Medulla oblongata (tissue), 1 donor: ENCODE measurements around the gene ZNF80.
"Not testable (repeated sequence)": the region's sequence is repeated elsewhere in the genome, so short reads cannot be mapped to it uniquely, and the experiment has no call there.

Experiments used
- DNase-seq: peaks from one replicate; pipeline ENCODE4 v3.0.0-alpha.2; 2015; ENCODE audit errors: extremely low spot score

The ZNF80 gene

GRCh38 chr3:114237478-114237877 lies at the start of gene ZNF80:
ZNF80 (minus strand) TSS chr3:114237578; CDS start chr3:114237074, 504 bp downstream.
- DNase-seq = not testable (repeated sequence)

GRCh38 chr3:114286266-114286665 lies 48.9 kb upstream of the ZNF80 start:
- DNase-seq = no peak

- DNase-seq = no peak
These were observed 48.4 kb upstream of the ZNF80 start for GRCh38 chr3:114285648-114286230.

GRCh38 chr3:114284644-114285043 lies 47.3 kb upstream of the ZNF80 start:
- no peak for DNase-seq

DNA sequence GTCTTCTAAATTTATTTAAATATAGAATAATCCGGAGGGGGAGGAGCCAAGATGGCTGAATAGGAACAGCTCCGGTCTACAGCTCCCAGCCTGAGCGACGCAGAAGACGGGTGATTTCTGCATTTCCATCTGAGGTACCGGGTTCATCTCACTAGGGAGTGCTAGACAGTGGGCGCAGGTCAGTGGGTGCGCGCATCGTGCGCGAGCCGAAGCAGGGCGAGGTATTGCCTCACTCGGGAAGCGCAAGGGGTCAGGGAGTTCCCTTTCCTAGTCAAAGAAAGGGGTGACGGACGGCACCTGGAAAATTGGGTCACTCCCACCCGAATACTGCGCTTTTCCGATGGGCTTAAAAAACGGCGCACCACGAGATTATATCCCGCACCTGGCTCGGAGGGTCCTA lies 39.5 kb upstream of the ZNF80 start:
- DNase-seq = not testable (repeated sequence)

DNA sequence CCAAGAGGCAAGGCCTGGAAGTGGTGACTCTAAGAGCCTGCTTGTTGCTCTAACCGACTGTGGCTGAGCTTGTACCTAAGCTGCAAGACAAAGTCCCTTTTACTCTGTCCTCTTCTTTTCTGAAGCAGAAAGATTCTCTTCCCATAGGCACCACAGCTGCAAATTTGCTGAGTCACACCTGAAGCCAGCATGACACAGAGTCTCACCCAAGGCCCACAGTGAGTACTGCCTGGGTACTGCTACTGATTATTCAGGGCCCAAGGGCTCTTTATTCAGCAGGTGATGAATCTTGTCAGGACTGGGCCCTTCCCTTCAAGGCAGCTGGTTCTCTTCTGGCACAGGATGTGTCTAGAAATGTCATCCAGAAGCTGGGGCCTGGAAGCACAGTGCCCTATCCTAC lies 37.6 kb upstream of the ZNF80 start:
- DNase-seq = no peak

GRCh38 chr3:114272271-114272670 lies 34.9 kb upstream of the ZNF80 start:
- DNase-seq = no peak

GRCh38 chr3:114270019-114270418 lies 32.6 kb upstream of the ZNF80 start:
- no peak for DNase-seq

- DNase-seq = no peak
These were observed 22.8 kb upstream of the ZNF80 start for GRCh38 chr3:114260152-114260551.

DNA sequence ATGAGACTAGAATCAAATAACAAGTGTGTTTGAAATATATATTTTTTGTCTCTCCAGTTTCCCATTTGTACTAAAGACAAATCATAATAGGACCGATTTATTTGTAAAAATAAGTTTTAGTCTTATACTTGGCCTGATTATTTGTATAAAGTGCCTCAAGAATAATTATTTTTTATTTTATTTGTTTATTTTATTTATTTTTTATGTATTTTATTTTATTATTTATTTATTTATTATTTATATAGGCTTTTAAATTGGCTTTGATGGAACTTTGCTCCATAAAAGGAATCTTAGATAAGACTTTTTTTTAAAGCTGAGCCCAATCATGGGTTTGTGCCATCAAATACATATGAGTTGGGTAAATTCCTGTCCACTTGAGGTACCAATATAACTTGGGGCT lies 22.2 kb upstream of the ZNF80 start:
- no peak for DNase-seq

- no peak for DNase-seq
These were observed 16.1 kb upstream of the ZNF80 start for GRCh38 chr3:114253505-114253904.

GRCh38 chr3:114252954-114253353 lies 15.6 kb upstream of the ZNF80 start:
- DNase-seq = no peak

DNA sequence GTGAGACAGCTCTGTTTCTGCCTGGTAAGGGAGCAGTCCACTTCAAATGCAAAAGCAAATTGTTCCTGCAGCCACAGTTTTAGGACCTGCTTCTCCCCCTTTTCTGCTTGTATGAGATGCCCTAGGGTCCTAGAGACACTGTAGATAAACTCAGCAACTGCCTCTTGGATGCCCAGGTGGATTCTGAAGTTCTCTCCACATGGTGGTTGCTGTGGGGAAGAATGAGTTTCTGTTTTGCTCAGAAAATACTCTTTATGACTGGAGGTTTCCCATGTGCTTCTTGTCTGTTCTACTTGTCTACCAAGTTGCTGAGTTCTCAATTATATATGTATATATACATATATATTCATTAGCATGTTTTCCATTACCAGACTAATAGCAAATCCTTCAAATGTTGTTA lies 5.6 kb upstream of the ZNF80 start:
- DNase-seq = no peak

DNA sequence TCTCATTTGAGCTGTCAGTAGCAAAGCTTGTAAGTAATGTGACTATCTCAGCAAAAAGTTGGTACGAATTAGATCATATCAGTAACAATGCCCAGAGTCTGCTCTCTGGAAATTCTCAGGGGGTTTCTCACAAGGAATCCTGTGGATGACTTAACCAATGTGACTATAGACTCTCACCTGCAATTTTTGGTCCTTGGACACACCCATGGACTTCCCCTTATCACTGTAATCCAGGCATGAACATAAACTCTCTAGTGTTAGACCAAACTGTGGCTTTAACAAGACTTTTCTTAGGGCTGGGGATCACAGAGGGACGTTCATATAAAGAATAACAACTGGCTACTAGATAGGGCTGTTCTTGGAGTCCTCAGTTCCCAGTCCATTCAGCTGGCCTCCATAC lies 3.9 kb upstream of the ZNF80 start:
- no peak for DNase-seq

DNA sequence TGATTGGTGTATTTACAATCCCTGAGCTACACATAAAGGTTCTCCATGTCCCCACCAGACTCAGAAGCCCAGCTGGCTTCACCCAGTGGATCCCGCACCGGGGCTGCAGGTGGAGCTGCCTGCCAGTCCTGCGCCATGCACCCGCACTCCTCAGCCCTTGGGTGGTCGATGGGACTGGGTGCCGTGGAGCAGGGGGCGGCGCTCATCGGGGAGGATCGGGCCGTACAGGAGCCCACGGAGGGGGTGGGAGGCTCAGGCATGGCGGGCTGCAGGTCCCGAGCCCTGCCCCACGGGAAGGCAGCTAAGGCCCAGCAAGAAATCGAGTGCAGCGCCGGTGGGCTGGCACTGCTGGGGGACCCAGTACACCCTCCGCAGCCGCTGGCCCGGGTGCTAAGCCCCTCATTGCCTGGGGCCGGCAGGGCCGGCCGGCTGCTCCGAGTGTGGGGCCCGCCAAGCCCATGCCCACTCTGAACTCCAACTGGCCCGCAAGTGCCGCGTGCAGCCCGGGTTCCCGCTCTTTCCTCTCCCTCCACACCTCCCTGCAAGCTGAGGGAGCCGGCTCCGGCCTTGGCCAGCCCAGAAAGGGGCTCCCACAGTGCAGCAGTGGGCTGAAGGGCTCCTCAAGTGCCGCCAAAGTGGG lies 888 bp upstream of the ZNF80 start:
- DNase-seq = not testable (repeated sequence)

DNA sequence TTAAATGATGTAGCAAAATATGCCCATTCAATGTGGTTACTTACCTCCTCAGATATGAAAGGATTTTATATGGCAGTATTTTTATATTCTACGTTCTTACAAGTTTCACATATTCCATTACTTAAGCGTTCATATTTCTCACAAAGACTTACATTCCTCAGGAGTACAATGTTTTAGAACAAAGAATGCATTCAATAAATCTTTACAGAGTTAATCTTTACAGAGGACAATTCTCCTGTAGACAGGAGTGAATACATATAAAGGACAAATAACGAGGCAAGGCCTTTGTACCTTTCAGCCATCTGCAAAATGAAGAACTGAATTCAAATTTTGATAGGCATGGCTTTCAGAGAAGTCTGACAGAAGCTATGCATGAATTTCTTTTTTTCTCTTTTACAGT lies 1.9 kb downstream of the ZNF80 start:
- no peak for DNase-seq

DNA sequence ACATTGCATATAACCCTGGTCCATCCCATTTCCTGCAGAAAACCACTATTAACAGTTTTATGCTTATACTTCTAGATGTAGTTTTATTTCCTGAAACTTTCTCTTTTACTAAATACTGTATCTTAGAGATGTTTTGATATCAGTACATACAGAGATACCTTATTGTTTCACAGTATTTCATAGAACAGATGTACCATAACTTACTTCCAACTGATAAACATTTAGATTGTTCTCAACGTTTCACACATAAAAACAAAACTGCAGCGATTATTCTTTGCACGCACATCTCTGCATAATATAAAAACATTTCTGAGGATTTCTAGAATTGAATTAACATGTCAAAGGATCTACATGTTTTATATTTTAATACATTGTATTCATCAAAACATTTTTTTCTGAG lies 2.6 kb downstream of the ZNF80 start:
- DNase-seq = no peak

- no peak for DNase-seq
These were observed 5.8 kb downstream of the ZNF80 start for GRCh38 chr3:114231616-114232015.

DNA sequence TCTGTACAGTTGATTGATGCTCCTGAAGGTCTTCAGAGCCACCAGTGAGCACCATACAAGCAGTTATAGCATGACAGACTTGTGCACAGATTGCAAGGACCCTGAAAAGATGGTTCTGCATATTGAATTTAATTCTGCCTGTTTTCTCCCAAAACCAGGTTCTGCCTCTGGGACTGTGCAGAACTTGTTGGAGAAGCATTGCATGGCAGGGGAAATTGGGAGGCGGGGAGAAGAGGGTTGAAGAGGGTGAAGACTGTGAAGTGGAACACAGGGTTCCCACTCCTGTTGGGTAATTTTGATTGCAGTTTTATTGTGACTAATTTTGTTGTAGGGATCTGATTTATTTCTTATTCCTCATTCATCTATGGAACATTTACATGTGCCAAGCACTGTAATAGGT lies 10.3 kb downstream of the ZNF80 start:
- DNase-seq = no peak

DNA sequence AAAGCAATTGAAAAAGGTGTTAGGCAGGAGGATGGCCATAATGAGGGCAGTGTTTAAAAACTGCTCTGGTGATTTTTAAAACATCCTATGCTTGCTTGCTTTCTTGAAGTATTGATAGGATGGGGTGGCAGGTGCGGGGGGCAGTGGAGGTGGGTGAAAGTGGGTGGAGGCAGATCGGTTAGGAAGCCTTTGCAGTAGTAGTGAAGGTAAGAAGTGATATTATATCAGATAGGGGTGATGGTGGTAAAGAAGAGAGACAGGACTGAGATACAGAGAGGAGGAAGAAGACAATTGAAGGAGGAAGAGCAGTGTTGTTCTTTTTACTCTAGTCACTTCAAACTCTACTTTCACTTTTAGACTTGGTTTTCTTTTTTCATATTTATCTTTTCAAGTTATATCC lies 11.1 kb downstream of the ZNF80 start:
- DNase-seq = no peak

DNA sequence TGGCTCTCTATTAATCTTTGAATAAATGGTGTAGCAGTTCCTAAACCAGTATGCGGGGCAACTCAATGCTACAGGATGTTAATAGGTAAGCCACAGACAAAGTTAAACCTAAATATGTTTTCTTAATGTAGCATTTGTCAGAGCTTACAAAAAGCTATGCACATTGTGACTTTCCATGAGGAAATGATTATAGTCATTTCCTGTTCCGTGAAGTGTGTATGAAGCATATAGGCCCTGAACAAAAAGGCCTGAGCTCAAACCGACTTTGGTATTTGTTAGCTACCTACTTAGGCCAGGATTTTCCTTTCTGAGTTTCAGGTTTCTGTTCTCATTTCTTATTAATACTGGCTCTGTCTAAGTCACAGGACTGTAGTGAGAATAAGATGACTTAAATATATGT lies 14.2 kb downstream of the ZNF80 start:
- DNase-seq = no peak

DNA sequence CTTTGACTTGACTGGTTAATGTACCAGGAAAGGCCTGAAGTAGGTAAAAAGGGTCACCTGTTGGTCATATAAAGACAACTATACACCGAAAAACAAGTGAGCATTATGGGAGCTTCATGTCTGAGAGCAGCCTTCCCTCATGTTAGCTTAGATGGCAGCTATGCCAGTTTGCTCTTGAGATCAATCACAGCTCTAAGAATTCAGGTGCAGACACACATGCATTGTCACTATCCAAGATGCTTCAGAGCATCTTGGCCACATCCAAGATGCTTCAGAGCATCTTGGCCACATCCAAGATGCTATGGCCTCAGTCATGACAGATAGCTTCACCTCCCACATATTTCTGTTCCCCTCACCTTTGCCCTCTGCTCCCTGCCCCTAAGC lies 15.5 kb downstream of the ZNF80 start:
- DNase-seq = no peak

DNA sequence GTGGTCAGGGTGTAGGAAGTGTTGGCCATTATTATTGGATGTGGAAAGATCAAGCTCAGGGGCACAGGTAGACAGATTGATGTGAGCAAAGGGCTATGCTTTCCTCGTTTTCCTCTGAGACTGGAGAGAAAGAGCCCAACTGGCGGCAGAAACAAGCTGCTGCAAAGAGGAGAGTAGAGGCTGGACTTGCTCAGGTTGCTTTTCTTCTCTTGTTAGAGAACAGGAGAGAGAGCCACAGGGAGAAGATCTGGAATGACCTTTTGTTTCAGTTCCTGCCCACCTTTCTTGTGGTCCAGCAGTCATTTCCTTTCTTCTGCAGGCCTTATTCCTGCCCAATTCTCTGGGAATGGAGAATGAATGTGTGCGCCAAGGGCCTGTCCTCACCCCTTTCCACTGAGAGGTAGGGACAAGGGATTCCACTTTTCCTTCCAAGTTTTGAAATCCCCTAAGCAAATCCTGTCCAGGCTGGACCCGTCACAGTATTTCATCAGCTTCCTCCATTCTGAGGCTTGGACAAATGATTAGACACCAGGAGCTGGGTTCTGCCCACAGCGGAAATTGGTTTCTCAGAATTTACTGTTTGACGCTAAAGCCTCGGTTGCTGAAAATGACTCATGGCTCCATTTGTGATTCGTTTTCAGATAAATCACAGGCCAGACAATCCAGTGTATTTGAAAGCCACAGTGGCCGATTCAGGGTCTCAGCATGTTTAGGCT lies 16.1 kb downstream of the ZNF80 start:
- DNase-seq = no peak
